SU-DHL-6 (cell line): ENCODE data around the gene TENT4B.

Source experiments
- CTCF ChIP-seq: fragments of 200-600 bp; sonication (generic); IDR thresholded peaks from one replicate; pipeline ENCODE4 v1.5.1; 2017; ENCODE audit warnings: antibody characterized with exemption, mild to moderate bottlenecking, low read length, moderate library complexity; ENCODE audit not compliant: insufficient read depth, poor library complexity, severe bottlenecking
- EZH2phosphoT487 ChIP-seq: fragments of 200-600 bp; sonication (generic), shearing (Covaris generic); conservative IDR thresholded peaks from 2 replicates; pipeline ENCODE4 v1.6.1; 2018; ENCODE audit warnings: mild to moderate bottlenecking, antibody characterized with exemption, low read length, moderate library complexity, mixed read lengths

- TF ChIP-seq CTCF (peak; percentile 42), EZH2phosphoT487 (no peak)
Measured at GRCh38 chr16:50210266-50211038, 57.3 kb downstream of the TENT4B start.
